ENCODE results near the gene RGMB. TPM values are rescaled to one million over a fixed set of nuclear protein-coding genes. Genes with fewer than 3 reads are reported as not detected.

RGMB gene
- total RNA-seq, 1 experiment from 2014 or later: 19.3 TPM

- peak overlapping the region; percentile 79 to 95 for H3K4me3 Mint-ChIP-seq
- Histone ChIP-seq H2BK12ac (ENCODE audit: insufficient read length, low read depth, low read length) (no peak overlapping the region), H3K4me1 (ENCODE audit: insufficient read depth, low read length) (peaks cover 3% of the 10 kb centered on the region; the same call in 1 of the 2 replicates), H3K79me1 (ENCODE audit: insufficient read depth, low read depth, low read length, poor library complexity, severe bottlenecking) (peaks cover 8% of the 10 kb centered on the region), H3K14ac (ENCODE audit: insufficient read depth, low read length) (no peak overlapping the region), H3K79me2 (ENCODE audit: insufficient read depth, low read length) (peaks cover 20% of the 10 kb centered on the region; the same call in 1 of the 2 replicates), H3K4ac (ENCODE audit: low read depth, low read length) (no peak overlapping the region), H4K8ac (replicated peaks; ENCODE audit: insufficient read length, low read depth, low read length) (no peak overlapping the region), H3K27ac (ENCODE audit: insufficient read length, low read depth, low read length) (no peak overlapping the region), H2BK20ac (ENCODE audit: low read depth, low read length, poor library complexity, severe bottlenecking) (no peak overlapping the region), H4K91ac (ENCODE audit: insufficient read length, low read depth, low read length) (no peak overlapping the region), H2BK120ac (ENCODE audit: low read depth, low read length, poor library complexity, severe bottlenecking) (no peak overlapping the region), H3K23ac (ENCODE audit: insufficient read length, low read depth, low read length) (no peak overlapping the region), H2BK5ac (ENCODE audit: insufficient read length, low read length) (no peak overlapping the region), H3K27me3 (ENCODE audit: insufficient read depth, low read length) (peaks cover 8% of the 10 kb centered on the region; the same call in 1 of the 2 replicates), H3K18ac (ENCODE audit: insufficient read length, low read depth, low read length) (no peak overlapping the region), H3T11ph (ENCODE audit: low read length) (no peak overlapping the region), H2AK5ac (ENCODE audit: insufficient read length, low read length) (no peak overlapping the region), H4K20me1 (ENCODE audit: control insufficient read depth, insufficient read depth, insufficient read length) (no peaks in the 10 kb centered on the region), H3K9me3 (ENCODE audit: control insufficient read depth, low read depth, low read length) (no peaks in the 10 kb centered on the region), H3K23me2 (ENCODE audit: insufficient read length, low read depth, low read length, poor library complexity, severe bottlenecking) (peaks cover 11% of the 10 kb centered on the region), H2BK15ac (ENCODE audit: low read depth, low read length) (no peak overlapping the region), H2AFZ (ENCODE audit: low read length) (no peak overlapping the region), H3K4me2 (ENCODE audit: insufficient read depth, insufficient read length, low read length) (peak overlapping the region; percentile 88), H3K9ac (ENCODE audit: extremely low read depth, insufficient read length, low read length) (no peak overlapping the region), H4K5ac (ENCODE audit: insufficient read length, low read depth, low read length) (no peak overlapping the region), H3K56ac (ENCODE audit: insufficient read length, low read depth, low read length) (no peak overlapping the region)
- no peak for TF ChIP-seq CTCF (conservative IDR thresholded peaks at IDR 0.05)
- peaks cover 7 to 17% (median 16%) of the 10 kb centered on the region in 3 experiments for H3K36me3 Mint-ChIP-seq (ENCODE audit: insufficient read depth in 1 of 3, low read depth in 3 of 3)
- H3K27ac Mint-ChIP-seq: no peak overlapping the region
- H3K27me3 Mint-ChIP-seq (ENCODE audit: low read depth): peaks cover 24% of the 10 kb centered on the region
- peaks cover 44% of the 10 kb centered on the region in 2 experiments for H3K4me1 Mint-ChIP-seq
- no CpG with 5 or more reads among the region's 12 CpGs for WGBS (ENCODE audit: extremely low coverage, insufficient read length, low lambda C conversion rate)
- no peak for DNase-seq
- H3K9me3 Mint-ChIP-seq: no peaks in the 10 kb centered on the region; a peak in 1 of 5 replicates
Observed at GRCh38 chr5:98775246-98776065, 2.0 kb downstream of the RGMB start.
